Suprapubic skin (tissue), 3 donors: ENCODE data around the gene CAMTA1.

Experiments
- EP300 ChIP-seq: sonication (generic); formaldehyde crosslinking; IDR thresholded peaks from one replicate; pipeline ENCODE4 v1.6.1; 2017; ENCODE audit warnings: antibody characterized with exemption
- POLR2A ChIP-seq, 2 donors: fragments of 450-650 bp; IDR thresholded peaks; one replicate each; pipeline ENCODE4 v1.6.1; 2017; ENCODE audit warnings: antibody characterized with exemption in 2 of 2, mild to moderate bottlenecking in 2 of 2, moderate library complexity in 2 of 2
- TF ChIP-seq, protein P1 (sequence below), 2 donors: fragments of 200-600 bp in 1 of 2; fragments of 450-650 bp in 1 of 2; sonication (generic) in 1 of 2; IDR thresholded peaks; one replicate each; pipeline ENCODE4 v1.5.1; 2016 to 2019; ENCODE audit warnings: antibody characterized with exemption in 2 of 2, mild to moderate bottlenecking in 1 of 2, moderate library complexity in 1 of 2

DNA sequence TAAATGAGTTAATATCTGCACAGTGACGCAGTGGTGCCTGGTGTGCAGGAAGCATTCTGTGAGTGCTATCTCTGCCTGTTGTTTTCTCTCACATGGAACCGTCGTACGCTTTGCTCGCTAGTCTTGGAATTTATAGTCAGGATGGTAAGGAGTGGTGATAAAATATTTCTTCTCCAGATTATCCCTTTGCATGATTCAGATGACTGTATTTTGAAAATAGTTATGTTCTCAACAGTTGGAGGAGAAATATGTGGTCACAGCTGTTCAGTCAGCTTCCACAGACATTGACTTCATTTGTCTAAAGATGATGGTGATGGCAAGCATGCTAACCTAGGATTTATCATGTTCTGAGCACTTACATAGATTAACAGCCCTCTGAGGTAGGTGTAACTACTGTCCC is 944.5 kb downstream of the CAMTA1 start:
- TF ChIP-seq POLR2A (IDR thresholded peaks at IDR 0.05): no peak
- no peak for TF ChIP-seq EP300
- TF ChIP-seq, protein P1, sequence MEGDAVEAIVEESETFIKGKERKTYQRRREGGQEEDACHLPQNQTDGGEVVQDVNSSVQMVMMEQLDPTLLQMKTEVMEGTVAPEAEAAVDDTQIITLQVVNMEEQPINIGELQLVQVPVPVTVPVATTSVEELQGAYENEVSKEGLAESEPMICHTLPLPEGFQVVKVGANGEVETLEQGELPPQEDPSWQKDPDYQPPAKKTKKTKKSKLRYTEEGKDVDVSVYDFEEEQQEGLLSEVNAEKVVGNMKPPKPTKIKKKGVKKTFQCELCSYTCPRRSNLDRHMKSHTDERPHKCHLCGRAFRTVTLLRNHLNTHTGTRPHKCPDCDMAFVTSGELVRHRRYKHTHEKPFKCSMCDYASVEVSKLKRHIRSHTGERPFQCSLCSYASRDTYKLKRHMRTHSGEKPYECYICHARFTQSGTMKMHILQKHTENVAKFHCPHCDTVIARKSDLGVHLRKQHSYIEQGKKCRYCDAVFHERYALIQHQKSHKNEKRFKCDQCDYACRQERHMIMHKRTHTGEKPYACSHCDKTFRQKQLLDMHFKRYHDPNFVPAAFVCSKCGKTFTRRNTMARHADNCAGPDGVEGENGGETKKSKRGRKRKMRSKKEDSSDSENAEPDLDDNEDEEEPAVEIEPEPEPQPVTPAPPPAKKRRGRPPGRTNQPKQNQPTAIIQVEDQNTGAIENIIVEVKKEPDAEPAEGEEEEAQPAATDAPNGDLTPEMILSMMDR (IDR thresholded peaks at IDR 0.05): no peak
